Skeletal muscle cell (primary cell): ENCODE data around the gene BRD7.

Experiments used
- DNase-seq: peaks from one replicate; pipeline ENCODE4 v3.0.0-alpha.2; 2010; ENCODE audit warnings: low read depth
- H3K4me3 ChIP-seq: 2 replicates; pipeline ENCODE4 v1.5.1; 2011; ENCODE audit warnings: low read depth, mild to moderate bottlenecking, control low read depth, low read length, moderate library complexity

Gene BRD7

GRCh38 chr16:50309527-50310307 is 59.1 kb downstream of the BRD7 start:
- no peak overlapping the region for H3K4me3 ChIP-seq
- no peak for DNase-seq

GRCh38 chr16:50309156-50309526 is 59.6 kb downstream of the BRD7 start:
- no peak overlapping the region for H3K4me3 ChIP-seq
- DNase-seq: no peak

GRCh38 chr16:50308237-50308965 is 60.4 kb downstream of the BRD7 start:
- no peak overlapping the region for H3K4me3 ChIP-seq
- no peak for DNase-seq

- H3K4me3 ChIP-seq: no peak overlapping the region
- DNase-seq: no peak
These were observed 62.5 kb downstream of the BRD7 start for GRCh38 chr16:50306287-50306686.

GRCh38 chr16:50305441-50306061 is 63.2 kb downstream of the BRD7 start:
- no peak for DNase-seq
- H3K4me3 ChIP-seq: no peak overlapping the region

GRCh38 chr16:50304467-50305440 is 64.0 kb downstream of the BRD7 start:
- no peak for DNase-seq
- no peak overlapping the region for H3K4me3 ChIP-seq

GRCh38 chr16:50303605-50304466 is 65.0 kb downstream of the BRD7 start:
- no peak overlapping the region for H3K4me3 ChIP-seq
- DNase-seq: no peak

- H3K4me3 ChIP-seq: no peak overlapping the region
- no peak for DNase-seq
These were observed 65.7 kb downstream of the BRD7 start for GRCh38 chr16:50303041-50303604.

GRCh38 chr16:50302472-50303005 is 66.2 kb downstream of the BRD7 start:
- no peak for DNase-seq
- H3K4me3 ChIP-seq: no peak overlapping the region

GRCh38 chr16:50301626-50302471 is 66.9 kb downstream of the BRD7 start:
- DNase-seq: peak; percentile 34
- no peak overlapping the region for H3K4me3 ChIP-seq

GRCh38 chr16:50300942-50301625 is 67.7 kb downstream of the BRD7 start:
- no peak for DNase-seq
- H3K4me3 ChIP-seq: no peak overlapping the region

GRCh38 chr16:50299508-50300105 is 69.2 kb downstream of the BRD7 start:
- H3K4me3 ChIP-seq: no peak overlapping the region
- no peak for DNase-seq

- no peak for DNase-seq
- H3K4me3 ChIP-seq: no peak overlapping the region
These were observed 69.9 kb downstream of the BRD7 start for GRCh38 chr16:50298591-50299507.

- DNase-seq: no peak
- H3K4me3 ChIP-seq: no peak overlapping the region
These were observed 70.7 kb downstream of the BRD7 start for GRCh38 chr16:50298075-50298460.

- no peak for DNase-seq
- no peak overlapping the region for H3K4me3 ChIP-seq
These were observed 71.3 kb downstream of the BRD7 start for GRCh38 chr16:50297301-50298074.
